Renal cortical epithelial cell (primary cell): ENCODE measurements around the gene PEAK3. TPM values are rescaled to one million over a fixed set of nuclear protein-coding genes. Genes with fewer than 3 reads are reported as not detected.

Experiments
- DNase-seq: peaks from one replicate; pipeline ENCODE4 v3.0.0-alpha.2; 2011; ENCODE audit warnings: low read depth
- total RNA-seq: library from RNA; depleted of rRNA; stranded (reverse); fragments of >200 nt; gene quantifications from 2 replicates; pipeline ENCODE4 v1.2.3, GENCODE V29; 2014

The PEAK3 gene
- total RNA-seq, 1 donor from 2014 or later = 0.05 TPM

GRCh38 chr19:2315818-2316353 is 33.9 kb upstream of the PEAK3 start:
- DNase-seq = peak; percentile 29

DNA sequence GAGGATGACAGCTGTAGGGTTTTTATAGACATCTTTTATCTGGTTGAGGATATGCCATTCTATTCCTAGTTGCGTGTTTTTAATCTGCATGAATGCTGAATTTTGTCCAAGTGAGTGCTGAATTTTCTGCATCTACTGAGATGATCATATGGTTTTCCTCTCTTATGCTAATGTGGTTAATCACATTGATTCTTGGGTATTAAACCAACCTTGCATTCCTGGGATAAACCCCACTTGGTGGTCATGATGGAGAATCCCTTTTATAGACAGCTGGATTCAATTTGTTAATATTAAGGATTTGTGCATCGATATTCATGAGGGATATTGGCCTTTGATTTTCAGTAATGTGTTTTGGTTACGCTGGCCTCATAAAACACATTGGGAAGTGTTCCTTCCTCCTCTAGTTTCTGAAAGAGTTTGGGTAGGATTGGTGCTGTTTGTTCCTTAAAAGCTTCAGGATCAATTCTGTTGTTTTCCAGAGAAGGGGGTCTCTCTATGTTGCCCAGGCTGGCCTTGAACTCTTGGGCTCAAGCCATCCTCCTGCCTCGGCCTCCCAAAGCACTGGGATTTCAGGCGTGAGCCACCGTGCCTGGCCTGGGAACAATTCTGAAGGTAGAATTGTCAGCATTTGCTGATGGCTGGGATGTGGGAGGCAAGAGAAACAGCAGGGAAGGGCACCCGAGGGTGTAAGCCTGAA is 33.3 kb upstream of the PEAK3 start:
- no peak for DNase-seq

GRCh38 chr19:2312820-2313501 is 31.0 kb upstream of the PEAK3 start:
- DNase-seq = no peak

GRCh38 chr19:2311093-2311492 is 29.1 kb upstream of the PEAK3 start:
- no peak for DNase-seq

DNA sequence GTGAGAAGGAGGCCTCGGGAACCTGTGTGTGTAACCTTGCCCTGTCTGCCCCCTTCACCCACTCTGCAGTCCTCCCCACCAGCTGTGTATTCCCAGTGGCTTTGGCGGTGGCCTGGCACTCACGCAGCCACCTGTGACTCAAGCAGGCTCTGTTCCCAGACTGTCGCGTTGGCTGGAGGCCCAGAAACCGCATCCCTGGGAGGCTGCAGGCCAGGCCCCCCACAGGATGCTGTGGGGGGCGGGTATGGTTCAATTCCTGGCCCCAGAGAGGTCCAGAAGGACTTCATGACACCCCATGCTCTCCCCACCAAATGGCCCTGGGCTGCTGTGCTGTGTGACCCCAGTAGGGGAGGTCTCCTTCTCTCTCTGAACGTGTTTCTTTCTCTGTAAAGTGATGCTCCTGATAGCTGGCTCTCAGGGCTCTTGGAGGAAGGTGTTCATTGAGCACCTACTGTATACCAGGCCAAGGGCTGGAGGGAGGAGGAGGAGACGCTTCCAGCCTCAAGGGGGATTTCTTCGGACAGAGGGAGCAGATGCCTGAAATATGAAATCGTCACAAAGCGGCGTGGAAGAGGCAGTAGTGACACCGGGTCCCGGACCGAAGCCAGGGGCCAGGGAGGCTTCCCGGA is 27.9 kb upstream of the PEAK3 start:
- no peak for DNase-seq

DNA sequence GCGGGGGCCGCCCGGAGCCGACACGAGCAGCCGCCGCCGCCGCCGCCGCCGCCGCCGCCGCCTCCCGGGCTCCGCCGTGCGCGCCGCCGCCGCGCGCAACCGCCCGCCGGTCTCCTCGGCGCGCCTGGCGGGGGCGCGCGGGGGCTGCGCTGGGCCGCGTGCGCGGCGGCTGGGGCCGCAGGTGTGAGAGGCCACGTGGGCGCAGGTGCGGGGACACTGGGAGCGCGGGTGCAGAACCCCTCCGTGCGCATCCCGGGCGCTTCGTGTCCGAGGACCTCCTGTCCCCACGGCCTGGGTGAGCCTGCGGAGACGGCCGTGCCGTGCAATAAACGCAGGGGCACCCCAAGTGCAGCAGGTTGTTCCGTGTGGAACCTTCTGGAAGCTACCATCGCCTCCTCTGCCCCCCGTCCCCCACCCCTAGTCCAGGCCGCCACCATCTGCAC is 26.2 kb upstream of the PEAK3 start, which contains the start of gene LINGO3:
Gene LINGO3 (minus strand): TSS at position 41 of the 443 bp plus-strand sequence. CDS start 16,378 bp downstream, outside the sequence.
- no peak for DNase-seq

DNA sequence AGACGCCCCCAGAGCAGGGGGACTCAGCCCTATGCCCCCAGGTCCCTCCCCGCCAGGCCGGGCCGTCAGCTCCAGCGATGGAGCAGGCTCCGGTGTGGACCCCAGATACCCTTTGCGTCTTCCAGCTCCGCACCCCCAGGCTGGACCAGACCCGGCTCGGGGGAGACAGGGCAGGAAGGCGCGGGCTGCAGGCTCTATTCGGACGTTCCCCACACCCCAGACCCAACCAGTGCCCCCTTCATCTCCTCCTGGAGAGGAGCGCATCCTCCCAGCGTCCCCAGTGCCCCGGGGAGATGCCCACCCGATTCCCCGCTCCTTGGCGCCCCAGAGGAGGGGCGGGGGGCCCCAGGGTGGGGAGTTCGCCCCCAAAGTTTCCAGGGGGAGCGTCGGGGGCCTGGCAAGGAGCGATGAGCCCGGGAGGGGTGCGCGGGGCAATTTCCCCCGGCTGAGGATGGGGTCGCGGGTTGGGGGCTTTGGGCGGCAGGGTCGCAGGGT is 25.6 kb upstream of the PEAK3 start:
- DNase-seq = no peak

- DNase-seq = no peak
These were observed 25.0 kb upstream of the PEAK3 start for GRCh38 chr19:2306971-2307370.

- DNase-seq = no peak
These were observed 24.4 kb upstream of the PEAK3 start for GRCh38 chr19:2306281-2306806.

GRCh38 chr19:2305452-2306280 is 23.7 kb upstream of the PEAK3 start:
- DNase-seq = no peak

DNA sequence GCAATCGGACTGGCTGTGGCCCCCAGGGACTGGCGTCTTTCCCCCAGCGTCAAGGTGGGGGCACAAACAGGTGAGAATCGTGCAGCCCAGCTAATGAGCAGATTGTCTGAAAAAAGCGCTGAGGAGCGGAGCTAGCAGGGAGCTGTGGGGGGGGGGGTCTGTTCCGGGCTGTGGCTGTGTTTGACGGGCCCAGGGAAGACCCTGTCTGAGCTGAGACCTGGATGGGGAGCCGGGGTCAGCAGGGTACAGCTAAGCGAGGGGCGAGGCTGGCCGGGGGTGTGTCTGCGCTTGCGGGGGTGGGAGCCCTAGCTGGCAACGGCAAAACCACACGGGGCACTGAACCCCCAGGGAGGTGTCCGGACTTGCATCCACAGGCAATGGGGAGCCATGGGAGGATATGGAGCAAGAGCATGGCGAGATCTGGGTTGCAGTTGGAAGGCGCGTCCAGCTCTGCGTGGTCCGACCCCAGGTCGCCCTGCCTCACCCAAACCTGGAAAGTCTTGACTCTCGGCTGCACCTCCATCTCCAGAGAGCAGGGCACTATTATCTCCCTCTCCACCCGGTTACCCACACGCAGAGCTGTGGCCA is 21.3 kb upstream of the PEAK3 start:
- DNase-seq = no peak

DNA sequence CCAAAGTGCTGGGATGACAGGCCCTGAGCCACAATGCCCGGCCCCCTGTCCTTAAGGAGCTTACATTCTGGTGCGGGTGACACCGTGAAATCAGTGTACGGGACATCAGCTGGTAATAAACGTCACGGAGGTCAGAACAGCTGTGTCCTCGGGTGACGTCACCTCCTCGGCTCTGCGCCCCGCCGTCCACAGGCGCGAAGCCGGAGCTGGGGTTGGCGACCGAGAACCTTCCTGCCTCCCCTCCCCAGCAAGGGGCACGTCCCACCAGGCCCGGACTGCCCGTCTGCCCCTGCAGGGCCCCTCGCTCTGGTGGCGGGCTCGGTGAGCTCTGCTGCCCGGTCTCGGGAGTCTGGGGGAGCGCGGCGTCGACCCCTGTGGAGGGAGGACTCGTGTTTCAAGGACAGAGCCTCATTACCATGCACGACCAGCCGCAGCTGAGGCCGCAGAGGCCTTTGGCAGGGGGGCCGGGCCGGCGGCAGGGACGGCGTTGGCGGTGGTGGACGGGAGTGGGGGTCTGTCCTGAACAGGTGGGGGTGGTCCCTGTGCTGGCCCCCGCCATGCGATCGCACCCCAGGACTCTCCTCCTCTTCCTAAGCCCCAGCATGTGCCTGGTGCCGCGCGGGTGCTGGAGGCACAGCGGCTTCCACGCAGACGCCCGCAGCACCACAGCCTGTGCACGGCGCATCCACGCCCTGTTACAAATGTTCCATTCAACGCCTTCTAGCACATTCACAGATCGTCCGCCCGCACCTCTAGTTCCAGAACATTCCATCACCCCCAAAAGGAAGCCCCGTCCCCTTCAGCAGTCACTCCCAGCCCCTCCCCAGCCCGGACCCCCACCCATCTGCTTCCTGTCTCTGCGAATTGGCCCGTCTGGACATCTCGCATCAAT is 20.6 kb upstream of the PEAK3 start:
- DNase-seq = no peak

GRCh38 chr19:2300533-2300932 is 18.6 kb upstream of the PEAK3 start:
- no peak for DNase-seq

GRCh38 chr19:2296141-2296540 is 14.2 kb upstream of the PEAK3 start:
- DNase-seq = no peak

DNA sequence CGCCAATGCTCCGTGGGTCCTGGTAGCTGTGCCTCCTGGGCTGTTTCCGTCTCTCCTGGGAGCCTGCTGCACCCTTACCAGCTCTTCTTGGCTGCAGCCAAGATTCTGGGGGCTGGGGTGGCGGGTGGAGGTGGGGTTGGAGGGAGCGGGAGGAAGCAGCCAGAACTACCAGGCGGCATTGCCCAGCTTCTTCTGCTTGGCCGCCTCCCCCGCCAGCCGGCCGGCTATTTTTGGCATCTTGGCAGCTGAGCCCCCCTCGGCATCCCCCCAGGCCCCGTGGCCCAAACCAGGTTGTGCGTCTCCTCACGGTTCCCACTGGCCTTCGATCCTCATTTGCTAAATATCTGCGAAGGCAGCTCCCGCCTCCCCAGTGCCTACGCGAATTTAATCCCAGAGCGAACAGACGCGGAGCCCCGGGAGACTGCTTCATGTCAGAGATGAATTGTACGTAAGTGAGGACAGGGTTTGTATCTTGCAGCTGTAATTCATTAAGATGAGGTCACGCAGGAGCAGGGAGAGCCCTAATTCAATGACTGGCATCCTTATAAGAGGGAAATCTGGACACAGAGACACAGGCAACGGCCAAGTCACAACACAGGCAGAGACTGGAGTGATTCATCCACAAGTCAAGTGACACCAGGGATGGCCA is 12.8 kb upstream of the PEAK3 start:
- DNase-seq = no peak

GRCh38 chr19:2291185-2291751 is 9.3 kb upstream of the PEAK3 start:
- no peak for DNase-seq

- DNase-seq = no peak
These were observed 8.6 kb upstream of the PEAK3 start for GRCh38 chr19:2290441-2291184.

GRCh38 chr19:2289714-2290435 is 7.9 kb upstream of the PEAK3 start:
- DNase-seq = no peak
